SK-N-SH (cell line): Measurements from ENCODE around the gene IPO11. TPM values are rescaled to one million over a fixed set of nuclear protein-coding genes. Genes with fewer than 3 reads are reported as not detected.

Experiments used
- CTCF ChIA-PET: fragments of 300-600, 350-600 bp; formaldehyde crosslinking; extraction: SDS; loops from one replicate; lab custom pipeline; 2021; lab: Yijun Ruan, JAX
- POLR2A ChIA-PET: fragments of 350-600 bp; sonication (Branson Sonifier 250); formaldehyde crosslinking; extraction: SDS; loops from one replicate; lab custom pipeline; 2020; ENCODE audit warnings: antibody characterized with exemption, inconsistent platforms; lab: Yijun Ruan, JAX
- DNase-seq: peaks from one replicate; pipeline ENCODE4 v3.0.0; 2012
- H2AFZ ChIP-seq: fragments of 200-600 bp; sonication (generic); 2 replicates; pipeline ENCODE4 v1.8.1; 2016; ENCODE audit warnings: antibody characterized with exemption, mild to moderate bottlenecking, low read depth
- H3F3A ChIP-seq: fragments of 200-600 bp; sonication (generic); replicated peaks from 2 replicates; pipeline ENCODE3; 2016; ENCODE audit warnings: antibody characterized with exemption, mild to moderate bottlenecking; ENCODE audit not compliant: insufficient read depth
- H3K27ac ChIP-seq, 2 experiments: fragments of 200-500 bp in 1 of 2; fragments of 200-600 bp in 1 of 2; sonication (Bioruptor generic) in 1 of 2; sonication (generic), shearing (Covaris generic) in 1 of 2; 2 replicates each; pipeline versions ENCODE4 v1.5.1 to v1.6.1; 2014 to 2016; ENCODE audit warnings: low read depth in 2 of 2, inconsistent platforms in 1 of 2, low read length in 1 of 2, mild to moderate bottlenecking in 1 of 2, mixed read lengths in 1 of 2
- H3K27me3 ChIP-seq: fragments of 200-600 bp; sonication (generic), shearing (Covaris generic); 2 replicates; pipeline ENCODE4 v1.6.1; 2016; ENCODE audit warnings: mixed run types; ENCODE audit not compliant: insufficient read depth
- H3K36me3 ChIP-seq, 2 experiments: fragments of 200-500 bp in 1 of 2; fragments of 200-600 bp in 1 of 2; sonication (Bioruptor generic) in 1 of 2; sonication (generic) in 1 of 2; replicated peaks in 1 of 2; 2 replicates each; pipeline versions ENCODE3 to v1.5.1; 2014 to 2016; ENCODE audit warnings: low read length in 1 of 2, mild to moderate bottlenecking in 1 of 2; ENCODE audit not compliant: insufficient read depth in 2 of 2, control insufficient read depth in 1 of 2
- H3K4me1 ChIP-seq, 2 experiments: fragments of 200-500 bp in 1 of 2; fragments of 200-600 bp in 1 of 2; sonication (Bioruptor generic) in 1 of 2; sonication (generic), shearing (Covaris generic) in 1 of 2; 2 replicates each; pipeline versions ENCODE4 v1.5.1 to v1.6.1; 2014 to 2016; ENCODE audit warnings: low read depth in 1 of 2, low read length in 1 of 2, mixed run types in 1 of 2; ENCODE audit not compliant: insufficient read depth in 2 of 2, control insufficient read depth in 1 of 2
- H3K4me2 ChIP-seq: fragments of 200-600 bp; sonication (generic), shearing (Covaris generic); 2 replicates; pipeline ENCODE4 v1.6.1; 2017; ENCODE audit warnings: mixed run types
- H3K4me3 ChIP-seq, 2 experiments: fragments of 200-500 bp in 1 of 2; fragments of 200-600 bp in 1 of 2; sonication (Bioruptor generic) in 1 of 2; sonication (generic), shearing (Covaris generic) in 1 of 2; 2 replicates each; pipeline versions ENCODE4 v1.5.1 to v1.8.1; 2014 to 2016; ENCODE audit warnings: low read depth in 2 of 2, inconsistent platforms in 1 of 2, low read length in 1 of 2, mild to moderate bottlenecking in 1 of 2, mixed read lengths in 1 of 2, moderate library complexity in 1 of 2
- H3K79me2 ChIP-seq: fragments of 200-600 bp; sonication (generic); 2 replicates; pipeline ENCODE4 v1.8.1; 2017; ENCODE audit warnings: mild to moderate bottlenecking; ENCODE audit not compliant: insufficient read depth
- H3K9ac ChIP-seq: fragments of 200-600 bp; sonication (generic); 2 replicates; pipeline ENCODE4 v1.6.1; 2017; ENCODE audit warnings: mixed run types
- H3K9me2 ChIP-seq: fragments of 200-600 bp; sonication (generic); 2 replicates; pipeline ENCODE4 v1.6.1; 2017; ENCODE audit warnings: mixed run types
- H3K9me3 ChIP-seq: fragments of 200-600 bp; sonication (generic); 2 replicates; pipeline ENCODE4 v1.6.1; 2017; ENCODE audit warnings: mixed run types, mild to moderate bottlenecking, moderate library complexity
- H4K20me1 ChIP-seq: fragments of 200-600 bp; sonication (generic); 2 replicates; pipeline ENCODE4 v1.6.1; 2017; ENCODE audit warnings: mild to moderate bottlenecking, mixed run types; ENCODE audit not compliant: insufficient read depth
- FOXJ3 ChIP-seq: sonication (generic); formaldehyde crosslinking; IDR thresholded peaks from 2 replicates; pipeline ENCODE4 v1.5.1; 2020; ENCODE audit warnings: mild to moderate bottlenecking, missing genetic modification reagents
- FOXM1 ChIP-seq: IDR thresholded peaks from 2 replicates; pipeline ENCODE4 v1.4.0; 2012; ENCODE audit warnings: low read depth, mild to moderate bottlenecking
- MEF2A ChIP-seq: IDR thresholded peaks from 2 replicates; pipeline ENCODE4 v1.4.0; 2012; ENCODE audit warnings: low read depth, borderline replicate concordance
- MXI1 ChIP-seq: IDR thresholded peaks from 2 replicates; pipeline ENCODE4 v1.6.1; 2012; ENCODE audit warnings: mild to moderate bottlenecking, low read depth, low read length, improper control_type of control experiment
- NFIC ChIP-seq: IDR thresholded peaks from 2 replicates; pipeline ENCODE4 v1.4.0; 2012; ENCODE audit warnings: borderline replicate concordance
- REST ChIP-seq: IDR thresholded peaks from 2 replicates; pipeline ENCODE4 v1.6.1; 2012; ENCODE audit warnings: mild to moderate bottlenecking, low read depth, low read length, moderate library complexity
- SIN3A ChIP-seq: IDR thresholded peaks from 2 replicates; pipeline ENCODE4 v1.6.1; 2012; ENCODE audit warnings: low read depth, mild to moderate bottlenecking, low read length, moderate library complexity, borderline replicate concordance
- USF2 ChIP-seq: fragments of 150-350 bp; IDR thresholded peaks from 2 replicates; pipeline ENCODE4 v1.6.1; 2017; ENCODE audit warnings: antibody characterized with exemption, low read length, low read depth, borderline replicate concordance
- YY1 ChIP-seq: IDR thresholded peaks from 2 replicates; pipeline ENCODE4 v1.4.0; 2012; ENCODE audit warnings: low read depth, mild to moderate bottlenecking
- WGBS: methylation state at CpG from one replicate; pipeline ENCODE4 v1.1.6; 2017; ENCODE audit warnings: low lambda C conversion rate; 5-methylcytosine and 5-hydroxymethylcytosine counted together
- polyA plus RNA-seq, 3 experiments: library from polyadenylated mRNA; depleted of rRNA; stranded (reverse); fragments of >200 nt; gene quantifications; 2 replicates each; pipeline ENCODE4 v1.2.3, GENCODE V29; 2012
- TF ChIP-seq, protein P1 (sequence below): IDR thresholded peaks from 2 replicates; pipeline ENCODE4 v1.4.0; 2012; ENCODE audit warnings: low read depth, borderline replicate concordance

The IPO11 gene
- polyA plus RNA-seq, 1 of the 3 experiments (the other 2 are of a cell fraction): 8.1 TPM

DNA sequence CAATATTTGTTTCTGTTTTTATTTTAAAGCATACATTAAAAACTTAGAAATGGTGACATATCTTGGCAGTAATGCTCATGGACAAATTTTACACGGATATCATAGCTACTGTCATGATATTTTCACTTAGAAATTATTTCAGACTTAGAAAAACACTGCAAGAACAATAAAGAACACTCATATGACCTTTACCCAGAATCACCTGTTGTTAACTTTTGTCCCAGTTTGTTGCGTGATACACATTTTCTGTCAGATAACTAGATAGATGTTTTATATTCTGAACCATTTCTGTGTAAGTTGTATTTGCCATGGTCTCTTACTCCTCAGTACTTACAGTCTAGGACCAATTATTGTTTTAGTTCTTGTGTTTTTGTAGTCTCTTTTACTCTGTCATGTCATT is 162.5 kb downstream of the IPO11 start (continued):
- TF ChIP-seq REST: no peak
- TF ChIP-seq FOXJ3 (CRISPR knock-in tag): no peak

DNA sequence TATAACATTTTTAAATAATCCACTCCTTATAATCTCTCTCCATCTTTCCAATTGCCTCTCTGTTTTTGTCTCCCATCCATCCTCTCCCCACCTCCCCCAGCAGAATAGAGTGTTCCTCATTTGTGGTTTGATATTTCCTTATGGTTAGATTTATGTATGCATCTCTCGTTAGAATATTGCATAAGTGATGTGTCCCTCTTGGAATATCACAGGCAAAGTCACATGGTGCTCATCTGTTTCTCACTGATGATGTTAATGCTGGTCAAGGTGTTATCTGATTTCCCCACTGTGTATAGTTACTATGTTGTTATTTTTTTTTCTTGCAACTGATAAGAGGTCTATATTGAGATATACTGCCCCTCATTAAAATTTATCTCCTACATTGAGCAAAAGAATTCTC is 162.9 kb downstream of the IPO11 start:
- H3K27ac ChIP-seq: no peak overlapping the region
- peaks cover 0 to 17% of the 10 kb centered on the region in 2 experiments; a peak in 2 of 4 replicates for H3K4me1 ChIP-seq
- H3F3A ChIP-seq: no peaks in the 10 kb centered on the region
- H3K27me3 ChIP-seq: no peaks in the 10 kb centered on the region
- peaks cover 2 to 11% of the 10 kb centered on the region in 2 experiments for H3K36me3 ChIP-seq
- ChIA-PET CTCF (no interaction called here), POLR2A (no interaction called here)
- no peaks in the 10 kb centered on the region for H3K9me3 ChIP-seq
- 92% methylated on average over 1 of the region's 1 CpG for WGBS
- H3K9ac ChIP-seq: no peak overlapping the region
- no peak overlapping the region for H3K4me3 ChIP-seq
- no peaks in the 10 kb centered on the region for H3K79me2 ChIP-seq
- TF ChIP-seq, protein P1, sequence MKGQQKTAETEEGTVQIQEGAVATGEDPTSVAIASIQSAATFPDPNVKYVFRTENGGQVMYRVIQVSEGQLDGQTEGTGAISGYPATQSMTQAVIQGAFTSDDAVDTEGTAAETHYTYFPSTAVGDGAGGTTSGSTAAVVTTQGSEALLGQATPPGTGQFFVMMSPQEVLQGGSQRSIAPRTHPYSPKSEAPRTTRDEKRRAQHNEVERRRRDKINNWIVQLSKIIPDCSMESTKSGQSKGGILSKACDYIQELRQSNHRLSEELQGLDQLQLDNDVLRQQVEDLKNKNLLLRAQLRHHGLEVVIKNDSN: no peak
- TF ChIP-seq NFIC (no peak), MEF2A (no peak), REST (no peak), FOXM1 (no peak), SIN3A (no peak), USF2 (no peak), YY1 (no peak), MXI1 (no peak)
- no peaks in the 10 kb centered on the region for H3K9me2 ChIP-seq
- no peak for DNase-seq
- no peaks in the 10 kb centered on the region for H4K20me1 ChIP-seq
- H3K4me2 ChIP-seq: no peak overlapping the region
- H2AFZ ChIP-seq: no peak overlapping the region
